ENCODE data around the gene NRIP1. TPM values are rescaled to one million over a fixed set of nuclear protein-coding genes. Genes with fewer than 3 reads are reported as not detected.

NRIP1 gene
- total and polyA plus RNA-seq, 2 of the 13 experiments (the other 11 are each of a cell fraction or from before 2014, with no cell fraction given), result 21.0 to 69.0 TPM

DNA sequence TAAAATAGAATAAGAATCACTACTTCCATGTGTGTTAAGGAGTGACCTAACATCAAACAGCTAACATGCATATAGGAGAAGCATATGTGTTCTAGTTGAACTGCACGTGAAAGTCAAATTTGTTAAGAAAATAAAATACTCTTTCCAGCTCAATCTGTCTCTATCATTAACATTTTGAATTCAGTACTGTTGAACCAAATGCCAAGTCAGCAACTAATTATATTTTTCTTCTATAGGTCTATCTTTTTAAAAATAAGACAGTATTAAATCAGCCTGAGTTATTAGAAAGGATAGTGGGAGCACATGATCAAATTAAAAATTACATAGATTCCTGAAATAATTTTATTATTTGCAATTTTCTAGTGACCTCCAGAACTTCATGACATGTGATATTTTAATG, 141.8 kb downstream of the NRIP1 start:
- Histone ChIP-seq H2AFZ (ENCODE audit: low read length) (no peak overlapping the region), H3K4me1 (ENCODE audit: insufficient read depth, low read length) (no peaks in the 10 kb centered on the region), H3K79me2 (ENCODE audit: insufficient read depth, low read length) (no peaks in the 10 kb centered on the region), H3K4me2 (ENCODE audit: low read depth, low read length) (no peak overlapping the region), H3K36me3 (replicated peaks in 1 of 2; ENCODE audit: control insufficient read depth in 1 of 2, insufficient read depth in 2 of 2, low read length in 2 of 2) (no peaks in the 10 kb centered on the region), H3K27me3 (ENCODE audit: control insufficient read depth in 1 of 2, insufficient read depth in 2 of 2, low read length in 2 of 2) (no peaks in the 10 kb centered on the region), H3K9ac (ENCODE audit: insufficient read depth, low read depth, low read length) (no peak overlapping the region), H3K9me3 (ENCODE audit: low read length) (no peaks in the 10 kb centered on the region), H4K20me1 (ENCODE audit: insufficient read depth, low read length) (no peaks in the 10 kb centered on the region), H3K4me3 (replicated peaks in 1 of 3; ENCODE audit: insufficient read depth in 1 of 3, low read depth in 2 of 3, low read length in 3 of 3) (no peak overlapping the region), H3K27ac (ENCODE audit: extremely low read length, insufficient read depth, low read length) (no peak overlapping the region)
- ATAC-seq (no peak), FAIRE-seq (no peak), DNase-seq (ENCODE audit: low spot score) (no peak)
- no TSS peak for BruUV-seq (replicated peaks)
- intact Hi-C loops (cut with micrococcal nuclease; ENCODE audit: unreplicated experiment) (no loop called here), in situ Hi-C loops (cut with HindIII; ENCODE audit: extremely low pct_ligation_motif_present, low pct_unique_long_range_greater_than_20kb) (no loop called here)
- no peak for TF ChIP-seq ZNF143 (CRISPR knock-in tag; IDR thresholded peaks at IDR 0.05)
- TF ChIP-seq MAFF (IDR thresholded peaks at IDR 0.05; ENCODE audit: low read depth, low read length), result peak; percentile 72
- peak; percentile 64 to 88; a peak in 3 of 4 replicates for TF ChIP-seq MAFK (conservative IDR thresholded peaks at IDR 0.05 in 1 of 2, IDR thresholded peaks at IDR 0.05 in 1 of 2; ENCODE audit: low read length in 2 of 2)
- TF ChIP-seq FOXC1 (CRISPR knock-in tag; IDR thresholded peaks at IDR 0.05; ENCODE audit: borderline replicate concordance), result no peak
- ChIA-PET POLR2A (no interaction called here), CTCF (ENCODE audit: low intra/inter-chr PET ratio, low total read pairs) (no interaction called here)
- WGBS (ENCODE audit: low lambda C conversion rate), result 100% methylated on average over 1 of the region's 1 CpG

- TF ChIP-seq ZNF12 (CRISPR knock-in tag; IDR thresholded peaks at IDR 0.05), result no peak
- TF ChIP-seq ZNF569 (CRISPR knock-in tag; IDR thresholded peaks at IDR 0.05; ENCODE audit: borderline replicate concordance), result no peak
- no peak for TF ChIP-seq FOXP1 (IDR thresholded peaks at IDR 0.05)
- TF ChIP-seq FOXP1 (CRISPR knock-in tag; IDR thresholded peaks at IDR 0.05), result no peak
- no peak for TF ChIP-seq MXD3 (CRISPR knock-in tag; IDR thresholded peaks at IDR 0.05)
- no peak for TF ChIP-seq GABPA (IDR thresholded peaks at IDR 0.05; ENCODE audit: low read depth, low read length)
- no peak for TF ChIP-seq GABPA (CRISPR knock-in tag; IDR thresholded peaks at IDR 0.05; ENCODE audit: low read depth)
- no peak for TF ChIP-seq ZNF672 (CRISPR knock-in tag; IDR thresholded peaks at IDR 0.05)
- no peak for TF ChIP-seq MED13 (CRISPR knock-in tag; IDR thresholded peaks at IDR 0.05)
- TF ChIP-seq PCBP2 (optimal IDR thresholded peaks at IDR 0.05; ENCODE audit: low read depth, low read length, poor library complexity, severe bottlenecking), result no peak
- no peak for TF ChIP-seq ETV6 (CRISPR knock-in tag; conservative IDR thresholded peaks at IDR 0.05)
- no peak for TF ChIP-seq SETDB1 (CRISPR knock-in tag; IDR thresholded peaks at IDR 0.05; ENCODE audit: borderline replicate concordance)
- no peak for TF ChIP-seq CBX1 (IDR thresholded peaks at IDR 0.05; ENCODE audit: low read depth)
- TF ChIP-seq TOE1 (CRISPR knock-in tag; IDR thresholded peaks at IDR 0.05), result no peak
- no peak for TF ChIP-seq ATF3 (CRISPR knock-in tag; IDR thresholded peaks at IDR 0.05)
- no peak for TF ChIP-seq ISL2 (CRISPR knock-in tag; IDR thresholded peaks at IDR 0.05)
- no peak for TF ChIP-seq MED8 (CRISPR knock-in tag; IDR thresholded peaks at IDR 0.05; ENCODE audit: insufficient replicate concordance)
- TF ChIP-seq RAD51 (IDR thresholded peaks at IDR 0.05; ENCODE audit: borderline replicate concordance), result no peak
- in situ Hi-C loops (cut with HindIII; ENCODE audit: extremely low pct_ligation_motif_present, low pct_unique_long_range_greater_than_20kb) (no loop called here), intact Hi-C loops (cut with micrococcal nuclease; ENCODE audit: unreplicated experiment) (no loop called here)
- Histone ChIP-seq H3K4me1 (ENCODE audit: insufficient read depth, low read length) (0 out of 2 replicates have a peak, but pooled peaks cover 5% of the 10 kb centered on the region), H4K20me1 (ENCODE audit: insufficient read depth, low read length) (no peaks in the 10 kb centered on the region), H3K9me3 (ENCODE audit: low read length) (no peaks in the 10 kb centered on the region), H2AFZ (ENCODE audit: low read length) (no peak overlapping the region), H3K4me2 (ENCODE audit: low read depth, low read length) (no peak overlapping the region), H3K9ac (ENCODE audit: insufficient read depth, low read depth, low read length) (no peak overlapping the region), H3K79me2 (ENCODE audit: insufficient read depth, low read length) (no peaks in the 10 kb centered on the region), H3K27me3 (ENCODE audit: control insufficient read depth in 1 of 2, insufficient read depth in 2 of 2, low read length in 2 of 2) (no peaks in the 10 kb centered on the region), H3K4me3 (replicated peaks in 1 of 3; ENCODE audit: insufficient read depth in 1 of 3, low read depth in 2 of 3, low read length in 3 of 3) (no peak overlapping the region), H3K27ac (ENCODE audit: extremely low read length, insufficient read depth, low read length) (no peak overlapping the region), H3K36me3 (replicated peaks in 1 of 2; ENCODE audit: control insufficient read depth in 1 of 2, insufficient read depth in 2 of 2, low read length in 2 of 2) (no peaks in the 10 kb centered on the region)
- POLR2A ChIA-PET, result no interaction called here
- DNase-seq (ENCODE audit: low spot score) (no peak), FAIRE-seq (no peak), ATAC-seq (no peak)
- BruUV-seq (replicated peaks), result no TSS peak
- CTCF ChIA-PET (ENCODE audit: low intra/inter-chr PET ratio, low total read pairs), result no interaction called here
- 93% methylated on average over 5 of the region's 5 CpGs for WGBS (ENCODE audit: low lambda C conversion rate)
Measured at GRCh38 chr21:14918527-14918926, 146.3 kb downstream of the NRIP1 start.

Data from HepG2 (cell line).